Measurements from ENCODE around the gene PAPOLA. TPM values are rescaled to one million over a fixed set of nuclear protein-coding genes. Genes with fewer than 3 reads are reported as not detected.

The PAPOLA gene
- total RNA-seq, 4 donors from 2014 or later = 171 to 234 (median 174) TPM

- Histone ChIP-seq H3K9me3 (no peaks in the 10 kb centered on the region), H3K27me3 (no peaks in the 10 kb centered on the region), H3K36me3 (no peaks in the 10 kb centered on the region), H3K4me3 (replicated peaks in 1 of 3) (no peak overlapping the region), H3K27ac (no peak overlapping the region), H3K4me1 (peaks cover under 1 to 6% of the 10 kb centered on the region in 2 donors)
- intact Hi-C loops (cut with DNase I) = no loop called here
- TF ChIP-seq POLR2A (IDR thresholded peaks at IDR 0.05) (no peak), CTCF (IDR thresholded peaks at IDR 0.05) (no peak)
- DNase-seq = no peak
- WGBS, 2 donors = 86 to 95% methylated on average over 6 of the region's 6 CpGs
Measured at GRCh38 chr14:96579855-96580254, 77.7 kb downstream of the PAPOLA start.

- intact Hi-C loops (cut with DNase I) = no loop called here
- Histone ChIP-seq H3K27ac (no peak overlapping the region), H3K4me1 (no peaks in the 10 kb centered on the region), H3K27me3 (no peaks in the 10 kb centered on the region), H3K9me3 (no peaks in the 10 kb centered on the region), H3K4me3 (replicated peaks in 1 of 3) (no peak overlapping the region), H3K36me3 (no peaks in the 10 kb centered on the region)
- TF ChIP-seq CTCF (IDR thresholded peaks at IDR 0.05) (no peak), POLR2A (IDR thresholded peaks at IDR 0.05) (no peak)
- 41 to 52% methylated on average over 9 of the region's 9 CpGs for WGBS, 2 donors
- DNase-seq = no peak
Measured at GRCh38 chr14:96580566-96580965, 78.4 kb downstream of the PAPOLA start.

- WGBS, 2 donors = 71 to 76% methylated on average over 8 of the region's 8 CpGs
- Histone ChIP-seq H3K27me3 (no peaks in the 10 kb centered on the region), H3K4me3 (replicated peaks in 1 of 3) (no peak overlapping the region), H3K4me1 (no peaks in the 10 kb centered on the region), H3K27ac (no peak overlapping the region), H3K9me3 (no peaks in the 10 kb centered on the region), H3K36me3 (no peaks in the 10 kb centered on the region)
- no peak for TF ChIP-seq CTCF (IDR thresholded peaks at IDR 0.05)
- intact Hi-C loops (cut with DNase I) = no loop called here
- DNase-seq = no peak
Measured at GRCh38 chr14:96581026-96581425, 78.8 kb downstream of the PAPOLA start.

GRCh38 chr14:96581902-96582301 lies 79.7 kb downstream of the PAPOLA start:
- no peak overlapping the region for H3K27ac ChIP-seq
- DNase-seq = no peak
- H3K4me3 ChIP-seq (replicated peaks in 1 of 3) = no peak overlapping the region
- no peaks in the 10 kb centered on the region for H3K9me3 ChIP-seq
- TF ChIP-seq POLR2A (IDR thresholded peaks at IDR 0.05) = no peak
- TF ChIP-seq CTCF (IDR thresholded peaks at IDR 0.05) = no peak
- H3K4me1 ChIP-seq = no peaks in the 10 kb centered on the region
- H3K27me3 ChIP-seq = no peaks in the 10 kb centered on the region
- WGBS, 2 donors = 87 to 88% methylated on average over 7 of the region's 7 CpGs
- H3K36me3 ChIP-seq = no peaks in the 10 kb centered on the region
- intact Hi-C loops (cut with DNase I) = no loop called here

- Histone ChIP-seq H3K27ac (no peak overlapping the region), H3K36me3 (no peaks in the 10 kb centered on the region), H3K27me3 (no peaks in the 10 kb centered on the region), H3K4me3 (replicated peaks in 1 of 3) (no peak overlapping the region), H3K4me1 (no peaks in the 10 kb centered on the region), H3K9me3 (no peaks in the 10 kb centered on the region)
- 72 to 87% methylated on average over 10 to 12 of the region's 12 CpGs for WGBS, 2 donors
- TF ChIP-seq CTCF (IDR thresholded peaks at IDR 0.05) = no peak
- TF ChIP-seq POLR2A (IDR thresholded peaks at IDR 0.05) = no peak
- no peak for DNase-seq
- intact Hi-C loops (cut with DNase I) = no loop called here
Measured at GRCh38 chr14:96582411-96582961, 80.3 kb downstream of the PAPOLA start.

All from thyroid gland (tissue), 4 donors.